Activated CD8-positive, alpha-beta memory T cell treated with anti-CD3 and anti-CD28 coated beads, Interleukin-2, amount 50 U/mL, for 1 hour (primary cell): ENCODE measurements around the gene ASB7.
A peak's percentile ranks its signal among the peaks of the same experiment; 100 is the strongest.
"Not testable (repeated sequence)": the region's sequence is repeated elsewhere in the genome, so short reads cannot be mapped to it uniquely, and the experiment has no call there.

Experiments
- DNase-seq: peaks from one replicate; pipeline ENCODE4 v3.0.0-alpha.2; 2020; ENCODE audit errors: extremely low read depth

Gene ASB7, protein sequence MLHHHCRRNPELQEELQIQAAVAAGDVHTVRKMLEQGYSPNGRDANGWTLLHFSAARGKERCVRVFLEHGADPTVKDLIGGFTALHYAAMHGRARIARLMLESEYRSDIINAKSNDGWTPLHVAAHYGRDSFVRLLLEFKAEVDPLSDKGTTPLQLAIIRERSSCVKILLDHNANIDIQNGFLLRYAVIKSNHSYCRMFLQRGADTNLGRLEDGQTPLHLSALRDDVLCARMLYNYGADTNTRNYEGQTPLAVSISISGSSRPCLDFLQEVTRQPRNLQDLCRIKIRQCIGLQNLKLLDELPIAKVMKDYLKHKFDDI

DNA sequence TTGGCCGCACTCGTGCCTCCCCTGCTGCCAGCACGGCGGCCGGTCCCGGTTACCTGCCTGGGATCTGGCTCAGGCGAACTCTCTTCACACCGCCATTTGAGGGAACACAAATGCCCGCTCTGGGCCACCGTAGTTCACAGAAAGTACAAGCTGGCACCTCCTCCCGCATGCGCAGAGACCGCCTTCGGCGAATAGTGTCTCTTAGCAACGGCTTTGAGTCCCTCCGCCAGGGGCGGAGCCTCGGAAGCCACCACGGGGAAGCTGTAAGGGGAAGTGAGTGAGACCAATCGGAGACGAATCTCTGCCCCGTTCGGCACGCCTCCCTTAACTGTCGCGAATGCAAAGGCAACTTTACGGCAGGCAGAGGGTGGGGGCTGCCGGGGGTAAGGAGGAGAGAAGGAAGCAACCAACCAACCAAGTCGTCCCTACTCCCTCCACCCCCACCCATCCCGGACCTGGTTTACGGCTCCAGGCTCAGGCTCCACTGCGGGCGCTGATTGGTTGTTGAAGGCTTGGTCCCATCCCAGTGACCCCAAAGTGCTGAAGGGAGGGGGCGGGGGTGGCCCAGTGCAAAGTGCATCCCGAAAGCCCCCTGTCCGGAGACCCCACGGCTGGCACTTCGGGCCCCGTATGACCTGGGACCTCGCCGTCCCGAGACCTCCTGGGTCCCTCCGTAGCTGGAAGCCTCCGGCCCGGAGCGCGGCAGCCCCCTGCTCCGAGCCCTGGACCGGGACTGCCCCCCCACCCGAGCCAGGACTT lies at the start of gene ASB7, which contains the start of gene LINS1:
ASB7 (plus strand) TSS at position 526 of the 759 bp plus-strand sequence. CDS start 9,628 bp downstream, outside the sequence.
LINS1 (minus strand) TSS at position 121 of the 759 bp plus-strand sequence. CDS start 21,342 bp downstream, outside the sequence.
- peak; percentile 99 for DNase-seq

DNA sequence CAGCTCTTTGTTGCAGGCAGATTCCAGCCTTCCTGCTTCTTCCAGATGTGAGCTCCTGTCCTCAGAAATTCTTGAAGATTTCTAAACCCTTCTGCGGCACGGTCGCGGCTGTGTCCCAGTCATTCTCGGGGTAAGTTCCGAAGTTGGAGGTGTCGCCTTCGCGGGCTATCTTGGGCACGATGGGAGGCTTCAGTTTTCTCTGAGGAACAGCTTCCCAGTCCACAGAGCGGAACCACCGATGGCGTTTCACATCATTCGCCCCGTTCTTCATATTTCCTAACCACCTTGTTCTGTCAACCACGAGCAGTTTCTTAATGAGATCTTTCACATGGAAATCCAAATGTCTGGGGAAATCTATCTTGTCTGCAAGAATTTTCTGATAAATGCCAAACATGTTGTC lies 48.9 kb upstream of the ASB7 start:
- DNase-seq, result no peak

DNA sequence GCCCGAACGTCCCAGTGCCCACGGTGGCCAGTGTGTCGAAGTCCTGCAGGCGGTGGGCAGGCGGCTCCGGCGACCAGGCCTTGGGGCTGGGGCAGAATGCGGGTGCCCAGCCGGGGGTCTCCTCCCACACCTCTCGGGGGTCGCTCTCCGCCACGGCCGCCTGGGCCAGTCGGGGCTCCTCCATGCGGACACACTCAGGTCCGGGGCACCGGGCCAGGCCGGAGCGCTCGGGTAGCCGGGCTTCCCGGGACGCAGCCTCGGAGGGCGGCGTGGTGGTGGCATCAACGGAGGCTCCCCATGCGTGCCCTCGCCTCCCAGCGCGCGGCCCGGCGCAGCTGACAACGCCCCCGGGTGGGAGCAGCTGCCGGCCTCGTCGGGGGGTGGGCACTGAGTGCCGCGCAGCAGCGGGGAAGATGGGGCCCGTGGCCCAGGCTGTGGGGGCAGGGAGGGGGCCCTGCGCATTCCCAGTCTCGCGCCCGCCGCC lies 43.6 kb upstream of the ASB7 start:
- DNase-seq, result no peak

DNA sequence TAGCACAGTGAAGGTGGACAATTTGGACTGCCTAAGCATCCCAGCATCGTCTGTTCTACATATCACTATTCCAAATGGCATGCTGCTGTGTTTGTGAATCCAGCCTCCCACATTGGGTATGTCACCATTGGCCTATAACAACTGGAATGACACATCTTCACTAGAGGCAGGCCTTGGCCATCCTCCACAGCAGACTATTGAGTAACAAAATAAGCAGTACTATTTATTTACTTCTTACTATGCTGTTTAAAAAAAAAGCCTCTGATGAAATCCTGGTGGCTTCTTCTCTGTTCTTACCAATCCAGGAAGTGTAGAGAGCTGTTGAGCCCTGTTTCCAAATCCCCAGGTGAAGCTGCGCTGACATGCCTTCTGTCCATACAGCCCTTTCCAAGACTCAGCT lies 43.1 kb upstream of the ASB7 start:
- DNase-seq, result no peak

DNA sequence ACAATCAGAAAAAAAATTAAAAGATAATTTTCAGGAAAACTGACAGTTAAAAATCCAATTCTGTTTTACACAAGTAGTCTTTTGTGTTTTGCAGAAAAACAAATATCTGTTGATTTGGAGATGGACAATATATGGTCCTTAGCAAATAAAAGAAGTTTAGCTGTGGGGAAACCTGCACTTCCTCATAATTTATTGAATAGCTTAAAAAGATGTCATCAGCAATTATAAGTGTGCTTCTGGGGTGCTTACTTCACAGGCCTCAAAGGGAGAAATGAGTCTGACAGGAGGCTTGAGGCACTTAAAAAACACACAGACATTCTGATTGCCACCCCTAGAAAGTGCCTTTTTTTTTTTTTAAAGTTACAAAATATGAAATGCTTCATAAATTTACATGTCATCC lies 42.1 kb upstream of the ASB7 start:
- DNase-seq, result no peak

DNA sequence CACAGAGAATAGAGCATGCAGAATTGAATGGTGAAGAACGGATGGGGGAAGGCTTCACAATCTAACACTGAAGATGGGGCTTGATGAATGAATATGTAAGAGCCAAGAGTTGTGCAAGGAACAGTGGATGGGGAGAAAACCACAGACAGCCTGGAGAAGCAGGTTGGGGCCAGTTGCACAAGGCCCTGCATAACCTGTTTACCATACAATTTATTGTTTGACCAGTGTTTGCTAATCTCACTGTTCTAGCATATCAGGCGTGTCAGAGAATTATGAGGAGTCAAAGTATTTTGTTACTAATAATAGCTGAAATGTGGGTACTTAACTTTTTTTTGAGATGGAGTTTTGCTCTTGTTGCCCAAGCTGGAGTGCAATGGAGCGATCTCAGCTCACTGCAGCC lies 36.8 kb upstream of the ASB7 start:
- DNase-seq, result no peak

DNA sequence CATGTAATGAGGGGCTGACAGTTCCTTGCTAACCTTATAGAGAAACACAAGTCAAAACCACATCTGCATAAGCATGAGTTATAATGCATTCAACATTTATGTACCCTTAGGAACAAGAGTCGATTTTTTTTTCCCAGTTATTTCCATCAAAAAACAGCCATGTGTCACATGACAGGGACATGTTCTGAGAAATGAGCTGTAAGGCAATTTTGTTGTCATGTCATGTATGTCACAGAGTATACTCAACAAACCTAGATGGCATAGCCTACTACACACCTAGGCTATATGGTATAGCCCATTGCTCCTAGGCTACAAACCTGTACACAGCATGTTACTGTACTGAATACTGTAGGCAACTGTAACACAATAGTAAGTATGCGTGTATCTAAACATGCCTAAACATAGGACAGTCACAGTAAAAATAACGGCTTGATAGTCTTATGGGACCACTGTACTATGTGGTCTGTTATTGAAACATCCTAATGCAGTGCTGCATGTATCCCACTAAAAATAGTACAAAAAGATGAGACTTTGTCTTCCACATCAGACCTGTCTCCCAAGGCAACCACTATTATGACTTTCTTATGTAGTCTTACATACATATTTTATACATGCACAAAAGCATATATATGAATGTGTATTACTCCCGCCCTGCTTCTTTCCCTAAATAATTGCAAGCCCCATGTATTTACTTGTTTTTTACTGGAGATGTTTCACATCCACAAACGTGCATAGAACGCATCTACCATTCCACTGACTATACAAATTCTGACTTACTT lies 35.4 kb upstream of the ASB7 start:
- no peak for DNase-seq

DNA sequence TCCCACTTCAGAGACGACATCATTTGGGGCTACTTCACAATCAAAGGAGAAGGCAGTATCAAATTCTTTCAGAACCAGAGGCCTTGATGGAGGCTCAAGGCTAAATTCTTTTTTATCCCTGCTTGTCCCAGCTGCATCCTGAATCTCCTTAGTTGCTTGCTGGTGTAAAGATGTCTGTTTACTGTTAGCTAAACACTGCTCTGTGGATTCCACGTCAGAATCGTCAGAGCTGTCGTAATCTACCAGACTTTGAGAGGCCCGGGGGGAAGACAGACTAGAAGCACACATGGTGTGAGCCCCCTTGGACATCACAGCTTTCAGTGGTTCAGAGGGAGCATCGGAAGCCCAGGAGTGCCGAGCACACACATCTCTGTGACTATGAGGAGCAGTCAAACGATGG lies 33.0 kb upstream of the ASB7 start:
- DNase-seq, result no peak

DNA sequence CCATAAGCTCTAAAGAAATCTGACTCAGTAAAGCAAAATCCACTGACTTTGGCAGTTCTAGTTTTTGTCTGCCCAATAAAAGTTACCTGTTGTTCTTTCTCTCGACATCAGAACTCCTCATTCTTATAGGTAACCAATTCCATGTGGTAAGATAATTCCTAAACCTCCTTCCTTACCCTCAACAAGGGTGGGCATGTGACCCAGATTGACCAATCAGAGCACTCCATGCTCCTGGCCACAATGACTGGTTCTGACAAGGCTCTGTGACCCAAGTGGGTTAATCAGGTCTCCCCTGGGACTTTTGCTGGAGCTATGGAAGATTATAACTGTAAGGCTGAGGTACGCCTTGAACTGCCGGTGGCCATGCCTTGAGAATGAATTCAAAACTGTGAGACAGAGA lies 32.1 kb upstream of the ASB7 start:
- DNase-seq, result no peak

DNA sequence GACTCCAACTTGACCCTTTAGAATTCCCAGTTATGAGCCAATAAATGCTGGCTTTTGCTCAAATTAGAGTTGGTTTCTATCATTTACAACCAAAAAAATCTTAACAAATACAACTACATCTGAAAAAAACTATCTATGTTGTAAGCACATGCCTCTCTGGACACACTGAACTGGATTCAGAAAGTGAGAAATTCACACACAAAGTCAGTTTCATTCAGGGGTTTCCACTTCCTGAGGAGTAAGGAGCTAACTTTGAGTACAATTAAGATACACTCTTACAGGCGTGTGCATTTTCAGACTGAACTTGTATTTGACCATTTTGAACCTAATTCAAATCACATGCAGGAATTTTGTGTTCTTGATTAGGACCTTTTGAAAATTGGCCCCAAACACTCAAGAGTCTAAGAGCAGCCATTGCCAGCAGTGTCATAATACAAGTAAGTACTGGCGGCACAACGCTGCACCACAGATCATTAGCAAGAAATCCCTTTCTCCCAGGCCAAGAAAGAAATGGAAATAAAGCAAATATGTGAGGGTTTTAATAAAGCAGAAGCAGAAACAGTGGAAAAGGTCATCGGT lies 31.6 kb upstream of the ASB7 start:
- no peak for DNase-seq

DNA sequence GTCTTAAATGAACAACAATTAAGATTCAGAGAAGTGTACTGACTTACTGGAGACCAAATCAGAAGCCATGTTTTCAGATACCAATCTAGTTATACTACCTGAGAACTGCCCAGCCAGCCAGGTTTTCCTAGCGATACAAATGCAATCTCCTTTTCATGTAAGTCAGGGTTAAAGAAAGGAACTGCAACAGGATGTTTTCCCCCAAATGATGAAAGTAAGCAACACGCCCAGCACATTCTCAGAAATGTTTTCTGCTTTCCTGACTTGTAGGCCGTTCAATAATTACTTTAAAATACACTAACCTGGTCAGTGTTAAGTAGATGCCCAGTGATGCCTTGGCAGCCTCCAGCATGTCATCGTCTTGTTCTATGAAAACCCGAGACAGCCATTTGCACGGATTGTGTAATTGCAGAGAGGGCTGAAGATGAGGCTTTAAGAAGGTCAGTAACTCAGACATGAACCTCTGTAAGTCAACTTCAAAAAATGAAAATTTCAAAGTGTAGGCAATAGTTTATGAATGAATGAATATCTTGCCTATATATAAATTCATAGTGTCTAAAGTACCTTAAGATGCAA lies 30.7 kb upstream of the ASB7 start:
- no peak for DNase-seq

DNA sequence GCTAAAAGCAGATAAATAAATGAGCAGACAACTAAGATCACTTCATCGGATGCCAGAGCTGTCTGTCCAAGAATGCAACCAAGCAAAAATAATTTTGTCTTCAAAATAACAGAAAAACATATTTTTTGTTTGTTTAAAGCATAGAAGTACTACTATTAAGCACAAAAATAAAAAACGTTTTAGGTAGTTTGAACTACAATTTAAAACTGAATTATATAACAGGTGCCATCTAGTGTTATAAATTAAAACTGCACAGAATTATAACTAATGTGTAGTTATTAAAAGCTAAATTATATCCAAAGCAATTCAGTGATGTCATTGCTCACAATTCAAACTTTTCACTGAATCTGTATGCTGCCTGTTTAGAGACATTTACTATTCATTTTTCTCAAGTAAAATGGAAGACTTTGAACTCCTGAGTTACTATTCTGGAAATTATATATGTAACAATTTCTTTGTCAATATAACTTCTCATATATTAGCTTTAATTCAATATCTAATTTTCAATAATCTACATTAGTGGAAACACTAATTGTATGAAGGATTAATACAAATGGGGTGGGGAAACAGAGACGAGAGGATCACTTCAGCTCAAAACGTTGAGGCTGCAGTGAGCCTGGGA lies 29.9 kb upstream of the ASB7 start:
- DNase-seq, result no peak

DNA sequence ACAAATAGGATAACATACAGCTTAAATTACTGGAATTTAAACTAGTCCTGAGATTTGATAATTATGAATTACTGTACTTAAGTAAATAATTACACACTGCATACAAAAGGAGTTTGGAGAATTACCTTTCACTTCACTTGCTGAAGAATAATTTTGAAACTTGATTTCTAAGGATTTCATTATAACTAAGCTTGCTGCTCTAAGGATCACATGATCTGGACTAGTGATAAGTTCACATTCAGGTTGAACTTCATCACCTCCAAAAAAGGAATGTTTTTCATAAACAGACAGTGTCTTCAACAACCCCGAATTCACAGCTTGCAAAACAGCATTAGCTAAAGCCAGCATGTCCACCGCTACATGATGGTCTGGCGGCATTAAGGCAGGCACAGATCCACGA lies 28.9 kb upstream of the ASB7 start:
- DNase-seq, result no peak

DNA sequence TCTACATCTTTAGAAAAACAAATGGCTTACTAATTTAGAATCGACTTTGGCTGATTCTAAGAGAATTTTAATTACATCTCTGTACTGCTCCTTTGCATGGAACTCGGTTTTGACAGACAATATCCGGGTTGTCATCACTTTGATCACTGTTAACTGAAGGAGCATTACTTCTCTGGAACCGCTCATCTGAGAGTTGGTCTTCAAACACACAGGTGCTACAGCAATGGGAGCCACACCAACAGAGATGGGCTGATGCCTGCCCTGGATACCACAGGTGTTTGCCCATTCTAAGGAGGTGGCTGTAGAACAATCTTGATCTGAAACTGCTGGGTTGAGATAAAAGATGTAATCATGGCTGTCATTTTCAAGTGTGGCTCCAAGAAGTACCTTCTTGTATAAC lies 22.0 kb upstream of the ASB7 start:
- DNase-seq, result no peak

DNA sequence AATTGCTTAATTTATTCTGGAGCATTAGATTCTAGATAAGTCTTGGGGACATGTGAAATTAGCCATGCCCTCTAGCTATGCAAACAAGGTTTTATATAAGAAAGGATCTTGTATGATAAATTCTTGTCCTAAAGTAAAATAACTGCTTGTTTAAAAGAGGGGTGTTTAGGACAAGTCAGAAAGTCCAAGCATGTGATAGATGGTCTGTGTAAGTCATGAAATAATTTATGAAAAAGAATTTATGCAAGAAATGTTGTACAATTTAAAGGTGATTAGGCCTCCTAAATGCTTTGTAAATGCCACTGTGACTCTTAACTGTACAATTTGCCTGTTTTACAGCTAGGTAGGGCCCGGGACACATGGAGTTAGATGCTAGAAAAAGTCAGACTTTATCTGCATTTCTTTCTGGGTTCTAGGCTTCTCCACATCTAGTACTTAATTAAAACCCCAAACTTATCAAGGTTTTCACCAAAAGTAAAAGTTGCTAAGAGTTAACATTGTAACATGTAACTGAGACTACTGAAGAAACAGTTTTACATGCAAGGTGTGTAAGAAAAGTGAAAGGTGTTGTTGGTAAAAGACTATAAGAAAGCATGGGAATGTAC lies 13.6 kb upstream of the ASB7 start:
- DNase-seq, result no peak

DNA sequence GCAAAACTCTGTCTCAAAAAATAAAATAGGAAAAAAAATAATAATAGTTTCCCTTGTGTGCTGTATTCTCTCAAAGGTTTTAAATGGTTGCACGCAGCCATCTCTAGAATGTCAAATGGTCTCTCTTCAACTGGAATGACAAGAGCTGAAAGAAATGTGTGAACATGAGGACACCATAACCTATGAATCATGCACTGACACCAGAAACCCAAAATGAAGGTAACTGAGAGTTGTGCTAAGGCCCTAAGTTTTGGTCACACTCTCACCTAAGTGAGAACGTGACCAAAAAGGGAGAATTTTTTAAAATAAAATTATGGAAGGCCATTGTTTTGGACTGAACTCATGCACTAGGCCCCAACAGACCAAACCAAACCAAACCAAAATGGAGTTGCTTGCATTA lies 11.2 kb upstream of the ASB7 start:
- not testable (repeated sequence) for DNase-seq

DNA sequence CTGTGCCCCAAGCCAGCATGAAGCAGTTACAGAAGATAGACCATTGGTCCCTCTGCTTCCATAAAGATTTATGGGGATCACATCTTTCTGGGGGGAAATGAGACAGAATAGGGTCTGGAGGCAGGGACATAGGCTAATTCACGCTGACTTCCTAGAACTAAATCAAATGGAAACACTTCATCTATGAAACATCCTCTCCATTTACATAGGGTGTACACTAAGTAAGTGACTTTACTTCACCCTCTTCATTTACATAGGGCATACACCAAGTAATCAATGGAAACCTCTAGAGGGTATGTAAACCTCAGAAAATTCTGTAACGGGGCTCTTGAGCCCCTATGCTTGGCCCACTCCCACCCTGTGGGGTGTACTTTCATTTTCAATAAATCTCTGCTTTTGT lies 10.6 kb upstream of the ASB7 start:
- no peak for DNase-seq

DNA sequence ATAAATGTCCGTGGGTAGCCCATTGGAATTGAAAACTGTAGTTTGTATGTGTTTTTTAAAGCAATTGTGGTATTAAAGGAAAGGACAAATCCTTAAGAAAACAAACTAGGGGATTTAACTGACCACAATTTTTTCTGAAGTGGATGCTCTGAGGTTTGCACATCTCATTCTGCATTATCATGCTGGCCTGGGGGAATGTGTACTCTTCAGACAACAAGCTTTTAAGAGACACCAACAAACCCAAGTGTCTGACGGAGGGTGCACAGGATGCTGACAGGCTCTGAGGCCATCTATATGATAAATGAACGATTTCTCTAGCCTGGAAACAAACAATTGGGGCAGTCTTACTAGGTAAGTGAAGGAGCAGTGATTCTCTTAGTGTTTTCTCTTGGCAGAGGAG lies 9.5 kb upstream of the ASB7 start:
- no peak for DNase-seq

DNA sequence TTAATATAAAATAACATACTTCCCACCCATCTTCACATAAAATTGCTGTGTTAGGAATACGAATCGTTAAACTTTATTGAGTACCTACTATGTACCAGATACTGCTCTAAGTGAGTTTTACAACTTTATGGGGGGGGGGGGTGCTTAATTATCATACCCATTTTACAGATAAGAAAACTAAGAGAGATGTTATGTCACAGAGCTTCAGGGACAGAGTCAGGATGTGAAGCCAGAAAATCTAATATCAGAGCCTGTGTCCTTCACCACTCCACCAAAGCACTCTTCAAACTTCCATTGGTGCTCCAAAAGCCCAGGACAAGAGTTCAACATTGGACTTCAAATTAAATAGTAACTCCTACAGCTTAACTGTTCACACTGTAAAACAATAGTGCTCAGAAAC lies 9.0 kb upstream of the ASB7 start:
- no peak for DNase-seq

DNA sequence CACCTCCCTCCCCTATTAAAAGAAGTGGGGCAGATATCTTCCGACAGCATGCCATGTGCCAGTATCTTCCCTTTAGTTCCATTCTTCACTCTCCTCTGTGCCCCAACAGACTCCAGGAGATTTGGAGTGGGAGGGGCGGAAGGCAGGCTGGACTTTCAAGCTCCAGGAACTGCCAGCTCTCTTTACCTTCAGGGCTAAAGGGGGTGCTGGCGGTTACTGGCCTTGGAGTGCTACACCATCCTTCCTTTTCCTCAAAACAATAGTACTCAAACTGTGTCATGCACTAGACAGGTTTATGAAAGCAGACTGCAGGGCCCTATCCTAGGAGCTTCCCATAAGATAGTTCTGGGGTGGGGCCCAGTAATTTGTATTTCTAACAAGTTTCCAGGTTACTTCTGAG lies 6.4 kb upstream of the ASB7 start:
- no peak for DNase-seq

DNA sequence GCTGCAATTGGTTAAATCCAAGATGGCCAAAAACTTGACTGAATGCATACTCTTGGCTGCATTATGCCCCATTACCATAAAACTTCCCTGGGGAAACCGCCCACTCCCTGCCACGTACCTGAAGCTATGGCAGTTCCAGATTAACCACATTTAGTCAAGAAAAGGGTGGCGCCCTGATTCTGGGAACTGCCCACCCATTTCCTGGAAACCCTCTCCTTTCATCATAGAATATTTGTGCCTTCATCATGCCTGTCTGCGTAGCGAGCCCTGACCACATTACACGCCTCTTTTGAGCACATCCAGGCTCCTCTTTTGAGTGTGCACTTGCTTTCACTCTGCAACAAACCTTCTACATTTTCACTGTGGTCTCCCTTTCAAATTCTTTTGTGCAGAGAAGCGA lies 5.6 kb upstream of the ASB7 start:
- DNase-seq, result peak; percentile 87
